ENCODE measurements around the gene MAP3K13. TPM values are rescaled to one million over a fixed set of nuclear protein-coding genes. Genes with fewer than 3 reads are reported as not detected.

The MAP3K13 gene
- total RNA-seq, 1 experiment from 2014 or later: 10.6 TPM

- H3K9me3 Mint-ChIP-seq: no peaks in the 10 kb centered on the region
These were observed 6.4 kb upstream of the MAP3K13 start for GRCh38 chr3:185356499-185356898.

More at GRCh38 chr3:185356499-185356898, 6.4 kb upstream of the MAP3K13 start:
- Histone ChIP-seq H2BK20ac (ENCODE audit: low read depth, low read length, poor library complexity, severe bottlenecking) (no peak overlapping the region), H2BK15ac (ENCODE audit: low read depth, low read length) (no peak overlapping the region), H4K20me1 (ENCODE audit: control insufficient read depth, insufficient read depth, insufficient read length) (no peaks in the 10 kb centered on the region), H2BK12ac (ENCODE audit: insufficient read length, low read depth, low read length) (no peak overlapping the region), H3K23me2 (ENCODE audit: insufficient read length, low read depth, low read length, poor library complexity, severe bottlenecking) (no peaks in the 10 kb centered on the region), H2AK5ac (ENCODE audit: insufficient read length, low read length) (no peak overlapping the region), H3T11ph (ENCODE audit: low read length) (no peak overlapping the region), H2AFZ (ENCODE audit: low read length) (no peak overlapping the region), H3K27ac (ENCODE audit: insufficient read length, low read depth, low read length) (no peak overlapping the region), H4K91ac (ENCODE audit: insufficient read length, low read depth, low read length) (no peak overlapping the region), H3K14ac (ENCODE audit: insufficient read depth, low read length) (no peak overlapping the region), H3K79me2 (ENCODE audit: insufficient read depth, low read length) (no peaks in the 10 kb centered on the region), H2BK5ac (ENCODE audit: insufficient read length, low read length) (no peak overlapping the region), H2BK120ac (ENCODE audit: low read depth, low read length, poor library complexity, severe bottlenecking) (no peak overlapping the region), H3K9ac (ENCODE audit: extremely low read depth, insufficient read length, low read length) (no peak overlapping the region), H3K18ac (ENCODE audit: insufficient read length, low read depth, low read length) (no peak overlapping the region), H3K56ac (ENCODE audit: insufficient read length, low read depth, low read length) (no peak overlapping the region), H3K27me3 (ENCODE audit: insufficient read depth, low read length) (no peaks in the 10 kb centered on the region; the same call in 1 of the 2 replicates), H3K4me2 (ENCODE audit: insufficient read depth, insufficient read length, low read length) (no peak overlapping the region), H4K5ac (ENCODE audit: insufficient read length, low read depth, low read length) (no peak overlapping the region), H3K23ac (ENCODE audit: insufficient read length, low read depth, low read length) (no peak overlapping the region), H3K4ac (ENCODE audit: low read depth, low read length) (no peak overlapping the region), H3K79me1 (ENCODE audit: insufficient read depth, low read depth, low read length, poor library complexity, severe bottlenecking) (no peaks in the 10 kb centered on the region), H4K8ac (replicated peaks; ENCODE audit: insufficient read length, low read depth, low read length) (no peak overlapping the region), H3K9me3 (ENCODE audit: control insufficient read depth, low read depth, low read length) (no peaks in the 10 kb centered on the region), H3K4me1 (ENCODE audit: insufficient read depth, low read length) (no peaks in the 10 kb centered on the region)
- no peaks in the 10 kb centered on the region for H3K36me3 Mint-ChIP-seq (ENCODE audit: insufficient read depth in 1 of 3, low read depth in 3 of 3)
- DNase-seq: no peak
- no peak for TF ChIP-seq CTCF (conservative IDR thresholded peaks at IDR 0.05)
- WGBS (ENCODE audit: extremely low coverage, insufficient read length, low lambda C conversion rate): no CpG with 5 or more reads among the region's 5 CpGs
- H3K27me3 Mint-ChIP-seq (ENCODE audit: low read depth): peaks cover 68% of the 10 kb centered on the region
- no peak overlapping the region for H3K27ac Mint-ChIP-seq
- no peak overlapping the region for H3K4me3 Mint-ChIP-seq
- H3K4me1 Mint-ChIP-seq: no peaks in the 10 kb centered on the region

Data from H9 (cell line).